T-helper 9 cell (primary cell): ENCODE results near the gene ESYT2.
"Not testable (repeated sequence)": the region's sequence is repeated elsewhere in the genome, so short reads cannot be mapped to it uniquely, and the experiment has no call there.

ENCODE experiments used
- DNase-seq: peaks from one replicate; pipeline ENCODE4 v3.0.0-alpha.2; 2020
- total RNA-seq, 2 donors: gene quantifications; one replicate each; lab custom pipeline; 2026; lab: John Stamatoyannopoulos, UW

The ESYT2 gene
- 470 to 509 reads per million in 2 donors for total RNA-seq

- peak; percentile 100 for DNase-seq
Observed at GRCh38 chr7:158829342-158830210, at the start of gene ESYT2. Gene ESYT2 (minus strand): TSS chr7:158829509. CDS start chr7:158829418, 91 bp downstream.

GRCh38 chr7:158878151-158879079, 49.1 kb upstream of the ESYT2 start:
- not testable (repeated sequence) for DNase-seq

- DNase-seq = no peak
Observed at GRCh38 chr7:158876984-158877383, 47.7 kb upstream of the ESYT2 start.

GRCh38 chr7:158869876-158870275, 40.6 kb upstream of the ESYT2 start:
- no peak for DNase-seq

- DNase-seq = no peak
Observed at GRCh38 chr7:158868764-158869410, 39.6 kb upstream of the ESYT2 start.

GRCh38 chr7:158867214-158867984, 38.1 kb upstream of the ESYT2 start:
- DNase-seq = no peak

- no peak for DNase-seq
Observed at GRCh38 chr7:158865977-158866376, 36.7 kb upstream of the ESYT2 start.

- no peak for DNase-seq
Observed at GRCh38 chr7:158865462-158865922, 36.2 kb upstream of the ESYT2 start.

GRCh38 chr7:158864833-158865232, 35.5 kb upstream of the ESYT2 start:
- DNase-seq = no peak

- DNase-seq = no peak
Observed at GRCh38 chr7:158864507-158864820, 35.2 kb upstream of the ESYT2 start.

GRCh38 chr7:158863611-158864506, 34.5 kb upstream of the ESYT2 start:
- DNase-seq = peak; percentile 17

GRCh38 chr7:158862985-158863610, 33.8 kb upstream of the ESYT2 start:
- DNase-seq = not testable (repeated sequence)

GRCh38 chr7:158861936-158862704, 32.8 kb upstream of the ESYT2 start:
- DNase-seq = no peak

GRCh38 chr7:158861004-158861787, 31.9 kb upstream of the ESYT2 start:
- DNase-seq = no peak

- no peak for DNase-seq
Observed at GRCh38 chr7:158860394-158860793, 31.1 kb upstream of the ESYT2 start.

GRCh38 chr7:158858592-158859503, 29.5 kb upstream of the ESYT2 start:
- DNase-seq = no peak

GRCh38 chr7:158856883-158857668, 27.8 kb upstream of the ESYT2 start:
- DNase-seq = no peak
